Effector CD8-positive, alpha-beta T cell (primary cell): ENCODE measurements around the gene TRIML1.

Experiments
- DNase-seq: peaks from one replicate; lab custom pipeline; 2025; lab: John Stamatoyannopoulos, UW
- total RNA-seq, 4 experiments: gene quantifications; one replicate each; lab custom pipeline; 2026; lab: John Stamatoyannopoulos, UW

TRIML1 gene
- total RNA-seq, result 0 to 0.37 (median 0) reads per million in 4 experiments

GRCh38 chr4:188139141-188139540 is at the start of gene TRIML1:
Gene TRIML1, plus strand, starts transcription at chr4:188139441. Its CDS starts 118 bp downstream, at chr4:188139559.
- no peak for DNase-seq

GRCh38 chr4:188092824-188093223 is 46.4 kb upstream of the TRIML1 start:
- DNase-seq, result no peak

GRCh38 chr4:188106454-188106853 is 32.8 kb upstream of the TRIML1 start:
- no peak for DNase-seq

- no peak for DNase-seq
Measured at GRCh38 chr4:188107931-188108843, 31.1 kb upstream of the TRIML1 start.

- DNase-seq, result no peak
Measured at GRCh38 chr4:188109157-188109755, 30.0 kb upstream of the TRIML1 start, which contains the start of gene TRIML2. Gene TRIML2, minus strand, starts transcription at chr4:188109603. Its CDS starts 4,235 bp downstream, at chr4:188105368.

GRCh38 chr4:188110036-188110435 is 29.2 kb upstream of the TRIML1 start:
- DNase-seq, result no peak

- no peak for DNase-seq
Measured at GRCh38 chr4:188110741-188111471, 28.3 kb upstream of the TRIML1 start.

GRCh38 chr4:188111955-188112354 is 27.3 kb upstream of the TRIML1 start:
- no peak for DNase-seq

GRCh38 chr4:188113156-188113555 is 26.1 kb upstream of the TRIML1 start:
- DNase-seq, result no peak

GRCh38 chr4:188117631-188118324 is 21.5 kb upstream of the TRIML1 start:
- no peak for DNase-seq

- no peak for DNase-seq
Measured at GRCh38 chr4:188121530-188121929, 17.7 kb upstream of the TRIML1 start.

- DNase-seq, result no peak
Measured at GRCh38 chr4:188127214-188127874, 11.9 kb upstream of the TRIML1 start.

- DNase-seq, result no peak
Measured at GRCh38 chr4:188130355-188130754, 8.9 kb upstream of the TRIML1 start.

GRCh38 chr4:188132232-188132631 is 7.0 kb upstream of the TRIML1 start:
- DNase-seq, result no peak

GRCh38 chr4:188138227-188138626 is 1.0 kb upstream of the TRIML1 start:
- DNase-seq, result no peak

- no peak for DNase-seq
Measured at GRCh38 chr4:188139671-188140070, 430 bp downstream of the TRIML1 start.

GRCh38 chr4:188143731-188144130 is 4.5 kb downstream of the TRIML1 start:
- no peak for DNase-seq

- DNase-seq, result no peak
Measured at GRCh38 chr4:188145601-188146000, 6.4 kb downstream of the TRIML1 start.

GRCh38 chr4:188146618-188147017 is 7.4 kb downstream of the TRIML1 start:
- no peak for DNase-seq

GRCh38 chr4:188147176-188147575 is 7.9 kb downstream of the TRIML1 start:
- DNase-seq, result no peak

GRCh38 chr4:188147776-188148175 is 8.5 kb downstream of the TRIML1 start:
- DNase-seq, result no peak
